HG02981 (cell line): ENCODE results near the gene MEF2B.
A peak's percentile ranks its signal among the peaks of the same experiment; 100 is the strongest.

Experiments used
- ATAC-seq: cut with Tn5 transposase; IDR thresholded peaks from one replicate; pipeline ENCODE4 v1.9.1; 2021; ENCODE audit warnings: mild to moderate bottlenecking, moderate library complexity; ENCODE audit not compliant: unreplicated experiment

Gene MEF2B

GRCh38 chr19:19170053-19170872 lies at the start of gene MEF2B:
Gene MEF2B, minus strand, starts transcription at chr19:19170263. Its CDS starts 19,528 bp downstream, at chr19:19150735.
- ATAC-seq: peak; percentile 89

GRCh38 chr19:19218911-19219310 lies 48.8 kb upstream of the MEF2B start:
- ATAC-seq: no peak

GRCh38 chr19:19217099-19217498 lies 47.0 kb upstream of the MEF2B start:
- no peak for ATAC-seq

- ATAC-seq: no peak
Measured at GRCh38 chr19:19215792-19216191, 45.7 kb upstream of the MEF2B start.

GRCh38 chr19:19214892-19215291 lies 44.8 kb upstream of the MEF2B start:
- no peak for ATAC-seq

GRCh38 chr19:19214159-19214490 lies 44.1 kb upstream of the MEF2B start:
- no peak for ATAC-seq

- no peak for ATAC-seq
Measured at GRCh38 chr19:19213426-19214158, 43.5 kb upstream of the MEF2B start.

GRCh38 chr19:19212916-19213315 lies 42.9 kb upstream of the MEF2B start:
- no peak for ATAC-seq

- no peak for ATAC-seq
Measured at GRCh38 chr19:19211499-19212420, 41.7 kb upstream of the MEF2B start, which contains the start of gene NCAN. Gene NCAN, plus strand, starts transcription at chr19:19211958. Its CDS starts 4,996 bp downstream, at chr19:19216954.

GRCh38 chr19:19209372-19209771 lies 39.3 kb upstream of the MEF2B start:
- no peak for ATAC-seq

- ATAC-seq: no peak
Measured at GRCh38 chr19:19207637-19208572, 37.8 kb upstream of the MEF2B start.

GRCh38 chr19:19206938-19207337 lies 36.9 kb upstream of the MEF2B start:
- ATAC-seq: no peak

- no peak for ATAC-seq
Measured at GRCh38 chr19:19205416-19206410, 35.6 kb upstream of the MEF2B start.

- ATAC-seq: no peak
Measured at GRCh38 chr19:19204181-19204580, 34.1 kb upstream of the MEF2B start.

- peak; percentile 73 for ATAC-seq
Measured at GRCh38 chr19:19203012-19203856, 33.2 kb upstream of the MEF2B start, which contains the start of gene NR2C2AP. Gene NR2C2AP, minus strand, starts transcription at chr19:19203414. Its CDS starts 354 bp downstream, at chr19:19203060.

GRCh38 chr19:19202707-19203011 lies 32.6 kb upstream of the MEF2B start:
- ATAC-seq: peak; percentile 13

GRCh38 chr19:19201697-19202630 lies 31.9 kb upstream of the MEF2B start:
- no peak for ATAC-seq
